Measurements from ENCODE around the gene LHX3.
"Not testable (repeated sequence)": the region's sequence is repeated elsewhere in the genome, so short reads cannot be mapped to it uniquely, and the experiment has no call there.

Gene LHX3

DNA sequence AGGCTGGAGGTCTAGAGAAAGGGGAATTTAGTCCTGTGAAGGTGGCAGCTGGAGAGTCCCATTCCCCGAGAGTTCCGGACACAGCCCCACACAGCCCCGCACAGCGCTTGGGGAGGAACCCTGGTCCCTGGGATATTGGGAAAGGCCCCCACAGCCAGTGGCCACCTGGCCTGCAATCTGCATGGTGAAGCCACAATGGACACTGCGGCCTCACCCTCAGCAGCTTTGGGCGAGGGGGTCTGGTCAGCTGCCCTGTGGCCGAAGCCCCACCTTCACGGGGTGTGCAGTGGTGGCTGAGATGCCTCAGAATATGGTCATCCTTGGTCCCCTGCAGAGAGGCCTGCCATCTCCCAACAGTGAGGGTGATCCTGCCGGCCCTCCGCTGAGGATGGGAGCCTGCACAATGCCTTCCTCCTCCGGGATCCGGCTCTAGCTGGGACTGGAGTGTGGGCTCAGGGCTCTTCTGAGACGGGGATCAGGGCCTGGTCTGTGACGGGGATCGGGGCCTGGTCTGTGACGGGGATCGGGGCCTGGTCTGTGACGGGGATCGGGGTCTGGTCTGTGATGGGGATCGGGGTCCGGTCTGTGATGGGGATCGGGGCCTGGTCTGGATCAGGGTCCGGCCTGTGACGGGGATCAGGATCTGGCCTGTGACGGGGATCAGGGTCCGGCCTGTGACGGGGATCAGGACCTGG is 52.9 kb downstream of the LHX3 start:
- no peak for ATAC-seq

GRCh38 chr9:136151214-136151804 is 53.6 kb downstream of the LHX3 start:
- TF ChIP-seq RARB (CRISPR knock-in tag; IDR thresholded peaks at IDR 0.05) (no peak), GLIS3 (CRISPR knock-in tag; IDR thresholded peaks at IDR 0.05) (no peak), OSR1 (CRISPR knock-in tag; IDR thresholded peaks at IDR 0.05) (no peak), ARNTL (CRISPR knock-in tag; IDR thresholded peaks at IDR 0.05; ENCODE audit: borderline replicate concordance, low read depth) (no peak), ESRRG (CRISPR knock-in tag; IDR thresholded peaks at IDR 0.05) (no peak), ZNF8 (CRISPR knock-in tag; IDR thresholded peaks at IDR 0.05) (no peak), TCF4 (CRISPR knock-in tag; IDR thresholded peaks at IDR 0.05; ENCODE audit: borderline replicate concordance) (no peak), PPARA (CRISPR knock-in tag; IDR thresholded peaks at IDR 0.05; ENCODE audit: borderline replicate concordance) (no peak), ZNF70 (CRISPR knock-in tag; IDR thresholded peaks at IDR 0.05) (no peak)
- TF ChIP-seq, protein P1, sequence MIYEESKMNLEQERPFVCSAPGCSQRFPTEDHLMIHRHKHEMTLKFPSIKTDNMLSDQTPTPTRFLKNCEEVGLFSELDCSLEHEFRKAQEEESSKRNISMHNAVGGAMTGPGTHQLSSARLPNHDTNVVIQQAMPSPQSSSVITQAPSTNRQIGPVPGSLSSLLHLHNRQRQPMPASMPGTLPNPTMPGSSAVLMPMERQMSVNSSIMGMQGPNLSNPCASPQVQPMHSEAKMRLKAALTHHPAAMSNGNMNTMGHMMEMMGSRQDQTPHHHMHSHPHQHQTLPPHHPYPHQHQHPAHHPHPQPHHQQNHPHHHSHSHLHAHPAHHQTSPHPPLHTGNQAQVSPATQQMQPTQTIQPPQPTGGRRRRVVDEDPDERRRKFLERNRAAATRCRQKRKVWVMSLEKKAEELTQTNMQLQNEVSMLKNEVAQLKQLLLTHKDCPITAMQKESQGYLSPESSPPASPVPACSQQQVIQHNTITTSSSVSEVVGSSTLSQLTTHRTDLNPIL (CRISPR knock-in tag; IDR thresholded peaks at IDR 0.05; ENCODE audit: low read depth): no peak
- TF ChIP-seq, protein P2, sequence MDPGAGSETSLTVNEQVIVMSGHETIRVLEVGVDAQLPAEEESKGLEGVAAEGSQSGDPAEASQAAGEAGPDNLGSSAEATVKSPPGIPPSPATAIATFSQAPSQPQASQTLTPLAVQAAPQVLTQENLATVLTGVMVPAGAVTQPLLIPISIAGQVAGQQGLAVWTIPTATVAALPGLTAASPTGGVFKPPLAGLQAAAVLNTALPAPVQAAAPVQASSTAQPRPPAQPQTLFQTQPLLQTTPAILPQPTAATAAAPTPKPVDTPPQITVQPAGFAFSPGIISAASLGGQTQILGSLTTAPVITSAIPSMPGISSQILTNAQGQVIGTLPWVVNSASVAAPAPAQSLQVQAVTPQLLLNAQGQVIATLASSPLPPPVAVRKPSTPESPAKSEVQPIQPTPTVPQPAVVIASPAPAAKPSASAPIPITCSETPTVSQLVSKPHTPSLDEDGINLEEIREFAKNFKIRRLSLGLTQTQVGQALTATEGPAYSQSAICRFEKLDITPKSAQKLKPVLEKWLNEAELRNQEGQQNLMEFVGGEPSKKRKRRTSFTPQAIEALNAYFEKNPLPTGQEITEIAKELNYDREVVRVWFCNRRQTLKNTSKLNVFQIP (CRISPR knock-in tag; IDR thresholded peaks at IDR 0.05; ENCODE audit: borderline replicate concordance, low read depth): no peak
- no peak for ATAC-seq

More for the DNA sequence above, 52.9 kb downstream of the LHX3 start:
- TF ChIP-seq, protein P2 (CRISPR knock-in tag; IDR thresholded peaks at IDR 0.05; ENCODE audit: borderline replicate concordance, low read depth): no peak
- TF ChIP-seq CSDC2 (CRISPR knock-in tag; IDR thresholded peaks at IDR 0.05): no peak
- TF ChIP-seq, protein P3, sequence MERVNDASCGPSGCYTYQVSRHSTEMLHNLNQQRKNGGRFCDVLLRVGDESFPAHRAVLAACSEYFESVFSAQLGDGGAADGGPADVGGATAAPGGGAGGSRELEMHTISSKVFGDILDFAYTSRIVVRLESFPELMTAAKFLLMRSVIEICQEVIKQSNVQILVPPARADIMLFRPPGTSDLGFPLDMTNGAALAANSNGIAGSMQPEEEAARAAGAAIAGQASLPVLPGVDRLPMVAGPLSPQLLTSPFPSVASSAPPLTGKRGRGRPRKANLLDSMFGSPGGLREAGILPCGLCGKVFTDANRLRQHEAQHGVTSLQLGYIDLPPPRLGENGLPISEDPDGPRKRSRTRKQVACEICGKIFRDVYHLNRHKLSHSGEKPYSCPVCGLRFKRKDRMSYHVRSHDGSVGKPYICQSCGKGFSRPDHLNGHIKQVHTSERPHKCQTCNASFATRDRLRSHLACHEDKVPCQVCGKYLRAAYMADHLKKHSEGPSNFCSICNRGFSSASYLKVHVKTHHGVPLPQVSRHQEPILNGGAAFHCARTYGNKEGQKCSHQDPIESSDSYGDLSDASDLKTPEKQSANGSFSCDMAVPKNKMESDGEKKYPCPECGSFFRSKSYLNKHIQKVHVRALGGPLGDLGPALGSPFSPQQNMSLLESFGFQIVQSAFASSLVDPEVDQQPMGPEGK (CRISPR knock-in tag; IDR thresholded peaks at IDR 0.05; ENCODE audit: borderline replicate concordance): no peak
- no peak for TF ChIP-seq RARB (CRISPR knock-in tag; IDR thresholded peaks at IDR 0.05)
- TF ChIP-seq ZNF565 (CRISPR knock-in tag; conservative IDR thresholded peaks at IDR 0.05; ENCODE audit: low read depth): no peak
- no peak for TF ChIP-seq SNAI2 (CRISPR knock-in tag; IDR thresholded peaks at IDR 0.05)
- no peak for TF ChIP-seq ZNF8 (CRISPR knock-in tag; IDR thresholded peaks at IDR 0.05)

GRCh38 chr9:136150664-136151213 is 54.2 kb downstream of the LHX3 start:
- not testable (repeated sequence) for ATAC-seq

DNA sequence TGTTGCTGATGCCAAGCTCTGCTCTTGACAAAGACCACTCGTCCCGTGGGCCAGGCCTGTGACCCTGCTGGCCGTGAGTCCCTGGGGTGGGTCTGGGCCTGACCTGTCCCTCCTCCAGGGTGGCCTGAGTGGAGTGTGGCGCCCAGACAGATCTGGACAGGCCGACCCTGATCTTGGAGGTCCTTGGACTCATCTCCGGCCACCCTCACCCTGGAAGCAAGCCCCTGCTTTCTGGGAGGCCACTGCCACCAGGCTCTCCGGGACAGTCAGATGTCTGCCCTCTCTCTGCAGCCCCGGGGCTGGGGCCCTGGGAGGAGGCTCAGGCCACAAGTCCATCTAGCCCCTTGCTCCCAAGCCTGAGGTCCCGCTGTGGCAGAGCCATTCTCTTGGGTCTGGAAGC is 55.1 kb downstream of the LHX3 start:
- ATAC-seq: no peak
- TF ChIP-seq, protein P2 (CRISPR knock-in tag; IDR thresholded peaks at IDR 0.05; ENCODE audit: borderline replicate concordance, low read depth): no peak
- TF ChIP-seq RARB (CRISPR knock-in tag; IDR thresholded peaks at IDR 0.05) (no peak), PPARA (CRISPR knock-in tag; IDR thresholded peaks at IDR 0.05; ENCODE audit: borderline replicate concordance) (no peak), GLIS3 (CRISPR knock-in tag; IDR thresholded peaks at IDR 0.05) (no peak), ZFP3 (CRISPR knock-in tag; IDR thresholded peaks at IDR 0.05) (no peak), ZFP30 (CRISPR knock-in tag; IDR thresholded peaks at IDR 0.05) (no peak), ZNF70 (CRISPR knock-in tag; IDR thresholded peaks at IDR 0.05) (no peak), ZC3H10 (CRISPR knock-in tag; IDR thresholded peaks at IDR 0.05) (no peak)
- TF ChIP-seq, protein P1 (CRISPR knock-in tag; IDR thresholded peaks at IDR 0.05; ENCODE audit: low read depth): no peak
- TF ChIP-seq, protein P3 (CRISPR knock-in tag; IDR thresholded peaks at IDR 0.05; ENCODE audit: borderline replicate concordance): no peak
- TF ChIP-seq, protein P4, sequence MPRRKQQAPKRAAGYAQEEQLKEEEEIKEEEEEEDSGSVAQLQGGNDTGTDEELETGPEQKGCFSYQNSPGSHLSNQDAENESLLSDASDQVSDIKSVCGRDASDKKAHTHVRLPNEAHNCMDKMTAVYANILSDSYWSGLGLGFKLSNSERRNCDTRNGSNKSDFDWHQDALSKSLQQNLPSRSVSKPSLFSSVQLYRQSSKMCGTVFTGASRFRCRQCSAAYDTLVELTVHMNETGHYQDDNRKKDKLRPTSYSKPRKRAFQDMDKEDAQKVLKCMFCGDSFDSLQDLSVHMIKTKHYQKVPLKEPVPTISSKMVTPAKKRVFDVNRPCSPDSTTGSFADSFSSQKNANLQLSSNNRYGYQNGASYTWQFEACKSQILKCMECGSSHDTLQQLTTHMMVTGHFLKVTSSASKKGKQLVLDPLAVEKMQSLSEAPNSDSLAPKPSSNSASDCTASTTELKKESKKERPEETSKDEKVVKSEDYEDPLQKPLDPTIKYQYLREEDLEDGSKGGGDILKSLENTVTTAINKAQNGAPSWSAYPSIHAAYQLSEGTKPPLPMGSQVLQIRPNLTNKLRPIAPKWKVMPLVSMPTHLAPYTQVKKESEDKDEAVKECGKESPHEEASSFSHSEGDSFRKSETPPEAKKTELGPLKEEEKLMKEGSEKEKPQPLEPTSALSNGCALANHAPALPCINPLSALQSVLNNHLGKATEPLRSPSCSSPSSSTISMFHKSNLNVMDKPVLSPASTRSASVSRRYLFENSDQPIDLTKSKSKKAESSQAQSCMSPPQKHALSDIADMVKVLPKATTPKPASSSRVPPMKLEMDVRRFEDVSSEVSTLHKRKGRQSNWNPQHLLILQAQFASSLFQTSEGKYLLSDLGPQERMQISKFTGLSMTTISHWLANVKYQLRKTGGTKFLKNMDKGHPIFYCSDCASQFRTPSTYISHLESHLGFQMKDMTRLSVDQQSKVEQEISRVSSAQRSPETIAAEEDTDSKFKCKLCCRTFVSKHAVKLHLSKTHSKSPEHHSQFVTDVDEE (CRISPR knock-in tag; IDR thresholded peaks at IDR 0.05): no peak
